ENCODE results near the gene OGFR.

- no peak for TF ChIP-seq POLR2AphosphoS5 (IDR thresholded peaks at IDR 0.05; ENCODE audit: low read depth, low read length)
- TF ChIP-seq POLR2A (IDR thresholded peaks at IDR 0.05; ENCODE audit: low read depth, low read length), result no peak
- no peak for TF ChIP-seq TAF1 (IDR thresholded peaks at IDR 0.05; ENCODE audit: low read depth, low read length)
- no peak for TF ChIP-seq POU2F2 (IDR thresholded peaks at IDR 0.05; ENCODE audit: low read depth, low read length)
- no peak for TF ChIP-seq PAX5 (IDR thresholded peaks at IDR 0.05; ENCODE audit: insufficient read depth, low read length, severe bottlenecking)
Measured at GRCh38 chr20:62772619-62772989, 32.0 kb upstream of the OGFR start.
